ENCODE data around the gene SDK1. TPM values are rescaled to one million over a fixed set of nuclear protein-coding genes. Genes with fewer than 3 reads are reported as not detected.

The SDK1 gene
- total RNA-seq, 4 donors from 2014 or later: 1.2 to 1.8 (median 1.5) TPM

GRCh38 chr7:3425087-3425486, 124.0 kb downstream of the SDK1 start:
- intact Hi-C loops (cut with DNase I; ENCODE audit: low total_unique reads) (no loop called here), in situ Hi-C loops (cut with MboI; ENCODE audit: low sequenced_read_pairs in 4 of 4) (no loop called here)
- TF ChIP-seq POLR2A (IDR thresholded peaks at IDR 0.05): no peak
- TF ChIP-seq, protein P1, sequence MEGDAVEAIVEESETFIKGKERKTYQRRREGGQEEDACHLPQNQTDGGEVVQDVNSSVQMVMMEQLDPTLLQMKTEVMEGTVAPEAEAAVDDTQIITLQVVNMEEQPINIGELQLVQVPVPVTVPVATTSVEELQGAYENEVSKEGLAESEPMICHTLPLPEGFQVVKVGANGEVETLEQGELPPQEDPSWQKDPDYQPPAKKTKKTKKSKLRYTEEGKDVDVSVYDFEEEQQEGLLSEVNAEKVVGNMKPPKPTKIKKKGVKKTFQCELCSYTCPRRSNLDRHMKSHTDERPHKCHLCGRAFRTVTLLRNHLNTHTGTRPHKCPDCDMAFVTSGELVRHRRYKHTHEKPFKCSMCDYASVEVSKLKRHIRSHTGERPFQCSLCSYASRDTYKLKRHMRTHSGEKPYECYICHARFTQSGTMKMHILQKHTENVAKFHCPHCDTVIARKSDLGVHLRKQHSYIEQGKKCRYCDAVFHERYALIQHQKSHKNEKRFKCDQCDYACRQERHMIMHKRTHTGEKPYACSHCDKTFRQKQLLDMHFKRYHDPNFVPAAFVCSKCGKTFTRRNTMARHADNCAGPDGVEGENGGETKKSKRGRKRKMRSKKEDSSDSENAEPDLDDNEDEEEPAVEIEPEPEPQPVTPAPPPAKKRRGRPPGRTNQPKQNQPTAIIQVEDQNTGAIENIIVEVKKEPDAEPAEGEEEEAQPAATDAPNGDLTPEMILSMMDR (IDR thresholded peaks at IDR 0.05 in 4 of 5, conservative IDR thresholded peaks at IDR 0.05 in 1 of 5): no peak
- Histone ChIP-seq H3K36me3 (no peaks in the 10 kb centered on the region), H3K27me3 (no peaks in the 10 kb centered on the region), H3K4me1 (no peaks in the 10 kb centered on the region), H3K4me3 (no peak overlapping the region), H3K9me3 (no peaks in the 10 kb centered on the region), H3K27ac (no peak overlapping the region)
- ATAC-seq (no peak), DNase-seq (no peak)

- no peak overlapping the region for H3K4me3 ChIP-seq
- ATAC-seq (no peak), DNase-seq (no peak)
- intact Hi-C loops (cut with DNase I; ENCODE audit: low total_unique reads): no loop called here
- TF ChIP-seq, protein P1 (IDR thresholded peaks at IDR 0.05 in 4 of 5, conservative IDR thresholded peaks at IDR 0.05 in 1 of 5): no peak
- no peak for TF ChIP-seq POLR2A (IDR thresholded peaks at IDR 0.05)
- H3K9me3 ChIP-seq: no peaks in the 10 kb centered on the region
- H3K4me1 ChIP-seq: no peaks in the 10 kb centered on the region
- no peaks in the 10 kb centered on the region for H3K27me3 ChIP-seq
- H3K36me3 ChIP-seq: no peaks in the 10 kb centered on the region
- no peak overlapping the region for H3K27ac ChIP-seq
- in situ Hi-C loops (cut with MboI; ENCODE audit: low sequenced_read_pairs in 4 of 4): no loop called here
Measured at GRCh38 chr7:3426064-3426463, 125.0 kb downstream of the SDK1 start.

DNA sequence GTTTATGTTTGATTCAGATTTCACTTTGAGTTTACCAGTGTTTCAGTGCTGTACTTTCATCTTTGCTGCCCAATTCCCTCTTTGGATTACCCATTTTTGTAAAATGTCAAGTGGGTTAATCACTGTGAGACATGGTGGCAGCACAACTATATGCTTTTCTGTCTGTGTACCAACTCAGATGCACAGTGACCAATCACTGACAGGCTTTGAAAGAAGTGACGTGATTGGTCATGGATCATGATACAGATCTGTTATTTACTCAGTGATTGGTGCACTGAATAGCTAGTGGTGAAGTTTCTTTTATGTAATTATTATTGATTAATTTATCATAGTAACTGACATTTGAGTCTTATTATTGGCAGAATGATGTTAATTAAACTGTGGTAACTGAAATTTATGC, 126.9 kb downstream of the SDK1 start:
- in situ Hi-C loops (cut with MboI; ENCODE audit: low sequenced_read_pairs in 4 of 4): no loop called here
- TF ChIP-seq, protein P1 (IDR thresholded peaks at IDR 0.05 in 4 of 5, conservative IDR thresholded peaks at IDR 0.05 in 1 of 5): no peak
- TF ChIP-seq POLR2A (IDR thresholded peaks at IDR 0.05): no peak
- intact Hi-C loops (cut with DNase I; ENCODE audit: low total_unique reads): no loop called here
- no peak overlapping the region for H3K4me3 ChIP-seq
- no peak for ATAC-seq
- no peaks in the 10 kb centered on the region for H3K4me1 ChIP-seq
- H3K27me3 ChIP-seq: no peaks in the 10 kb centered on the region
- H3K9me3 ChIP-seq: no peaks in the 10 kb centered on the region
- H3K27ac ChIP-seq: no peak overlapping the region
- DNase-seq: no peak
- no peaks in the 10 kb centered on the region for H3K36me3 ChIP-seq

DNA sequence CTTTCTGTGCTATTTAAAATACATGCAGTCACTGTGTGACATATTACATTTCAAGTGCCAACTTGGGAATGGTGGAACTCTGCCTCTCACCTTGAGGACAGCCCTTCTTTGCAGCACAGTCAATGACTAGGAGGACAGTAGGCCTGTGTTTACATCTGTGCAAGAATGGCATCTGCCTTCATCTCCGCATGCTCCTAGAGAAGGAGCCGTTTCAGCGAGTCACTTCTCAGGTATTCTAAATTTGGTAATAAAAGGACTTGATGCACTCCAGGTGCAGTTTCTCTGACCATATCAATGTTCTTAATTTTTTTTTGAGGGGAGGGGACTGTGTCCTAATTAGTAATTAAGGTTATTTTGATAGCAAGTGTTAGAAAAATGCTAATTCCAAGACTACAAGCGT, 128.9 kb downstream of the SDK1 start:
- intact Hi-C loops (cut with DNase I; ENCODE audit: low total_unique reads) (no loop called here), in situ Hi-C loops (cut with MboI; ENCODE audit: low sequenced_read_pairs in 4 of 4) (no loop called here)
- Histone ChIP-seq H3K9me3 (no peaks in the 10 kb centered on the region), H3K4me3 (no peak overlapping the region), H3K27ac (no peak overlapping the region), H3K36me3 (no peaks in the 10 kb centered on the region), H3K27me3 (no peaks in the 10 kb centered on the region), H3K4me1 (no peaks in the 10 kb centered on the region)
- no peak for ATAC-seq
- DNase-seq: no peak
- TF ChIP-seq, protein P1 (IDR thresholded peaks at IDR 0.05 in 4 of 5, conservative IDR thresholded peaks at IDR 0.05 in 1 of 5): no peak
- no peak for TF ChIP-seq POLR2A (IDR thresholded peaks at IDR 0.05)

DNA sequence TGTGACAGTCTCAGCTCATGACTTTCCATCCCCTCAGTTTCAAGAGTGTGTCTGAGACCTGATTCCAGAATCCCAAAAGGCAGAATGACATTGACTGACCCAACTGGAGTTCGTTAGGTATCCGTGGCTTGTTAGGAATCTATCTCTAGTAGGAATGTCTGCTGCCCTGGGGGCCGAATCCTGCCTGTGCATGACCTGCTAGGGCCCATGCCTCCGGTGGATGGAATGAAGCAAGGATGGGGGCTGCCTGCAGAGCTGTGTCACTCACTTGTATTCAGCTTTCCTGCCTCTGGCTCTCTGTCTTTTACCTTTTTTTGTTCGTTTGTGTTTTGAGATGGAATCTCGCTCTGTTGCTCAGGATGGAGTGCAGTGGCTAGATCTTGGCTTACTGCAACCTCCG, 129.5 kb downstream of the SDK1 start:
- no peaks in the 10 kb centered on the region for H3K4me1 ChIP-seq
- no peak for TF ChIP-seq POLR2A (IDR thresholded peaks at IDR 0.05)
- TF ChIP-seq, protein P1 (IDR thresholded peaks at IDR 0.05 in 4 of 5, conservative IDR thresholded peaks at IDR 0.05 in 1 of 5): no peak
- in situ Hi-C loops (cut with MboI; ENCODE audit: low sequenced_read_pairs in 4 of 4): no loop called here
- H3K27me3 ChIP-seq: no peaks in the 10 kb centered on the region
- H3K9me3 ChIP-seq: no peaks in the 10 kb centered on the region
- no peak overlapping the region for H3K4me3 ChIP-seq
- no peak overlapping the region for H3K27ac ChIP-seq
- H3K36me3 ChIP-seq: no peaks in the 10 kb centered on the region
- no peak for ATAC-seq
- DNase-seq: no peak
- intact Hi-C loops (cut with DNase I; ENCODE audit: low total_unique reads): no loop called here
